Activated B cell treated with CpG ODN at 0.5 μM for 24 hours (primary cell): ENCODE results near the gene SUGCT. TPM values are rescaled to one million over a fixed set of nuclear protein-coding genes. Genes with fewer than 3 reads are reported as not detected.
"Not testable (repeated sequence)": the region's sequence is repeated elsewhere in the genome, so short reads cannot be mapped to it uniquely, and the experiment has no call there.

ENCODE experiments used
- ATAC-seq: fragments of 200-7000 bp; cut with Tn5 transposase; one replicate; pipeline ENCODE4 v1.10.0; 2021; ENCODE audit warnings: low read depth, mild to moderate bottlenecking, moderate library complexity
- CTCF ChIA-PET: fragments of 350-600 bp; sonication (Branson Sonifier 250); formaldehyde crosslinking; loops from one replicate; lab custom pipeline; 2021; ENCODE audit warnings: antibody characterized with exemption; lab: Charles Lee
- POLR2A ChIA-PET: fragments of 350-600 bp; sonication (Branson Sonifier 250); formaldehyde crosslinking; loops from one replicate; lab custom pipeline; 2021; ENCODE audit warnings: antibody characterized with exemption; lab: Charles Lee
- DNase-seq: peaks from one replicate; pipeline ENCODE4 v3.0.0; 2022
- H3K27ac Mint-ChIP-seq: one replicate; pipeline ENCODE4 v1.8.0; 2020; ENCODE audit warnings: mixed read lengths
- H3K27me3 Mint-ChIP-seq: one replicate; pipeline ENCODE4 v1.8.0; 2021; ENCODE audit warnings: mixed read lengths
- H3K36me3 Mint-ChIP-seq: one replicate; pipeline ENCODE4 v1.8.0; 2021; ENCODE audit warnings: low read depth, mixed read lengths
- H3K4me1 Mint-ChIP-seq: one replicate; pipeline ENCODE4 v1.8.0; 2021; ENCODE audit warnings: mixed read lengths
- H3K4me3 Mint-ChIP-seq: one replicate; pipeline ENCODE4 v1.8.0; 2020; ENCODE audit warnings: mild to moderate bottlenecking, mixed read lengths
- H3K9me3 Mint-ChIP-seq: one replicate; pipeline ENCODE4 v1.8.0; 2020; ENCODE audit warnings: mixed read lengths
- CTCF ChIP-seq: fragments of 200-600 bp; IDR thresholded peaks from one replicate; pipeline ENCODE4 v1.8.0; 2022; ENCODE audit warnings: antibody characterized with exemption, mild to moderate bottlenecking
- intact Hi-C: fragments of 100-400 bp; cut with micrococcal nuclease; formaldehyde crosslinking; loops from one replicate; pipeline ENCODE4 v1.15.1; 2024
- total RNA-seq: library from RNA; stranded (reverse); gene quantifications from 2 replicates; pipeline ENCODE4 v1.2.3, GENCODE V29; 2022

SUGCT gene
- total RNA-seq, 1 donor from 2014 or later = 1.3 TPM

- peaks cover 3% of the 10 kb centered on the region for H3K36me3 Mint-ChIP-seq
- intact Hi-C loops = loop anchor here (10.0 kb wide), 2 partner anchors 1566 to 1964 kb away; partner anchors contain the start of genes INHBA and STARD3NL
- H3K4me1 Mint-ChIP-seq = peaks cover 5% of the 10 kb centered on the region
- CTCF ChIA-PET = no interaction called here
- DNase-seq (no peak), ATAC-seq (no peak)
- H3K9me3 Mint-ChIP-seq = peaks cover 5% of the 10 kb centered on the region
- POLR2A ChIA-PET = no interaction called here
- H3K27me3 Mint-ChIP-seq = peaks cover 5% of the 10 kb centered on the region
- H3K4me3 Mint-ChIP-seq = no peak overlapping the region
- TF ChIP-seq CTCF = no peak
- H3K27ac Mint-ChIP-seq = no peak overlapping the region
These were observed 4.2 kb downstream of the SUGCT start for GRCh38 chr7:40138973-40139372.

- POLR2A ChIA-PET, CTCF ChIA-PET, DNase-seq, H3K4me1 Mint-ChIP-seq, H3K36me3 Mint-ChIP-seq, H3K27ac Mint-ChIP-seq, H3K4me3 Mint-ChIP-seq, H3K9me3 Mint-ChIP-seq, ATAC-seq: not testable (repeated sequence)
- H3K27me3 Mint-ChIP-seq = peaks cover 10% of the 10 kb centered on the region
- intact Hi-C loops = loop anchor here (10.0 kb wide), 2 partner anchors 1565 to 1965 kb away; partner anchors contain the start of genes INHBA and STARD3NL
These were observed 5.1 kb downstream of the SUGCT start for GRCh38 chr7:40139891-40140290.

- CTCF ChIA-PET, H3K4me3 Mint-ChIP-seq, ATAC-seq: not testable (repeated sequence)
These were observed 7.1 kb downstream of the SUGCT start for GRCh38 chr7:40141916-40142315.

GRCh38 chr7:40145596-40146130 lies 10.9 kb downstream of the SUGCT start:
- DNase-seq, H3K9me3 Mint-ChIP-seq, H3K36me3 Mint-ChIP-seq, CTCF ChIA-PET, intact Hi-C loops, H3K27ac Mint-ChIP-seq, H3K4me3 Mint-ChIP-seq, H3K4me1 Mint-ChIP-seq, POLR2A ChIA-PET, ATAC-seq: not testable (repeated sequence)
- peaks cover 21% of the 10 kb centered on the region for H3K27me3 Mint-ChIP-seq

More at GRCh38 chr7:40141916-40142315, 7.1 kb downstream of the SUGCT start:
- H3K36me3 Mint-ChIP-seq, intact Hi-C loops, POLR2A ChIA-PET, DNase-seq, H3K27ac Mint-ChIP-seq, H3K4me1 Mint-ChIP-seq, H3K9me3 Mint-ChIP-seq: not testable (repeated sequence)
- peaks cover 12% of the 10 kb centered on the region for H3K27me3 Mint-ChIP-seq

GRCh38 chr7:40147371-40148246 lies 12.8 kb downstream of the SUGCT start:
- Mint-ChIP-seq H3K4me1 (no peaks in the 10 kb centered on the region), H3K27me3 (peaks cover 23% of the 10 kb centered on the region), H3K36me3 (no peaks in the 10 kb centered on the region), H3K9me3 (no peaks in the 10 kb centered on the region), H3K4me3 (no peak overlapping the region), H3K27ac (no peak overlapping the region)
- ATAC-seq (no peak), DNase-seq (no peak)
- intact Hi-C loops = no loop called here
- no peak for TF ChIP-seq CTCF
- ChIA-PET CTCF (no interaction called here), POLR2A (no interaction called here)

GRCh38 chr7:40148247-40148580 lies 13.4 kb downstream of the SUGCT start:
- H3K27me3 Mint-ChIP-seq = peaks cover 23% of the 10 kb centered on the region
- DNase-seq, ATAC-seq, H3K27ac Mint-ChIP-seq, H3K4me3 Mint-ChIP-seq, H3K9me3 Mint-ChIP-seq, CTCF ChIA-PET, H3K36me3 Mint-ChIP-seq, H3K4me1 Mint-ChIP-seq, intact Hi-C loops, POLR2A ChIA-PET: not testable (repeated sequence)

GRCh38 chr7:40148671-40149070 lies 13.9 kb downstream of the SUGCT start:
- DNase-seq = no peak
- Mint-ChIP-seq H3K27ac (no peak overlapping the region), H3K36me3 (no peaks in the 10 kb centered on the region), H3K27me3 (peaks cover 18% of the 10 kb centered on the region), H3K4me3 (no peak overlapping the region), H3K9me3 (no peaks in the 10 kb centered on the region), H3K4me1 (no peaks in the 10 kb centered on the region)
- intact Hi-C loops = no loop called here
- ChIA-PET POLR2A (no interaction called here), CTCF (no interaction called here)
- TF ChIP-seq CTCF = no peak
- no peak for ATAC-seq
